ENCODE results near the gene GALNT14. TPM values are rescaled to one million over a fixed set of nuclear protein-coding genes. Genes with fewer than 3 reads are reported as not detected.
"Not testable (repeated sequence)": the region's sequence is repeated elsewhere in the genome, so short reads cannot be mapped to it uniquely, and the experiment has no call there.

The GALNT14 gene
- 1 to 10 TPM; 3.2 to 6.6 (median 4.7) TPM for total RNA-seq

GRCh38 chr2:31138037-31138962, at the start of gene GALNT14:
GALNT14 (minus strand) TSS chr2:31138440; CDS start chr2:31138086, 354 bp downstream.
- no peaks in the 10 kb centered on the region for H3K9me3 ChIP-seq
- WGBS, result 6% methylated on average over 15 of the region's 95 CpGs
- H3K27ac ChIP-seq, result no peak within 1 kb of the TSS
- no peaks in the 10 kb centered on the region for H3K36me3 ChIP-seq
- TF ChIP-seq EP300 (IDR thresholded peaks at IDR 0.05) (no peak), POLR2A (IDR thresholded peaks at IDR 0.05) (no peak), POLR2AphosphoS5 (IDR thresholded peaks at IDR 0.05) (no peak), CTCF (IDR thresholded peaks at IDR 0.05) (peak in 1 of 2 donors; percentile 37)
- peaks cover 21% of the 10 kb centered on the region for H3K4me1 ChIP-seq
- peak in 1 of 2 donors; percentile 83 for DNase-seq (ENCODE audit: low spot score in 2 of 2)
- H3K27me3 ChIP-seq, result peaks cover 47% of the 10 kb centered on the region
- peak within 1 kb of the TSS; percentile 55 for H3K4me3 ChIP-seq

DNA sequence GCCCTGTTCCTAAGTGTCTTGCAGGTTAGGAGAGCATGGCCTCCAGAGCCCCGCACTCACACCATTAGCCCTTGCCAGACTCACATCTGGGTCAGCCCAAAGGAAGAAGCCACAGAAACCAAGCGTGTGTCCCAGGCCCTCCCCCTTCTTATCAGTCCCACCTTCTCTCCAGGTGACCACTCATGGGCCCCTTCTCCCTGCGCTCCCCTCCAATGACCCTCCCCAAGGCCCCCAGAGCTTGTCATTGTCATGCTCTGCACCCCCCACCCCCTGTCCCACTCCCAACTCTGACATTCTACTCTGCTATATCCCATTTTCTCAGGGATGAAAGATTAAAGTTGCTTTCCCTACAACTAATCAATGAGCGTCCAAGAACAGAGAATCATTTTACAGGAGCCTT, 48.9 kb upstream of the GALNT14 start:
- no peak overlapping the region for H3K4me3 ChIP-seq
- H3K27ac ChIP-seq, result no peak overlapping the region
- WGBS, result 91% methylated on average over 4 of the region's 4 CpGs
- H3K27me3 ChIP-seq, result no peaks in the 10 kb centered on the region
- H3K9me3 ChIP-seq, result no peaks in the 10 kb centered on the region
- DNase-seq (ENCODE audit: low spot score in 2 of 2), result no peak
- TF ChIP-seq EP300 (IDR thresholded peaks at IDR 0.05) (no peak), CTCF (IDR thresholded peaks at IDR 0.05) (no peak), POLR2A (IDR thresholded peaks at IDR 0.05) (no peak), POLR2AphosphoS5 (IDR thresholded peaks at IDR 0.05) (no peak)
- no peaks in the 10 kb centered on the region for H3K36me3 ChIP-seq
- no peaks in the 10 kb centered on the region for H3K4me1 ChIP-seq

- H3K27me3 ChIP-seq; H3K36me3 ChIP-seq; DNase-seq (ENCODE audit: low spot score in 2 of 2); H3K4me1 ChIP-seq; H3K27ac ChIP-seq; H3K4me3 ChIP-seq; H3K9me3 ChIP-seq: not testable (repeated sequence)
- 80% methylated on average over 7 of the region's 7 CpGs for WGBS
Measured at GRCh38 chr2:31183973-31184372, 45.7 kb upstream of the GALNT14 start.

DNA sequence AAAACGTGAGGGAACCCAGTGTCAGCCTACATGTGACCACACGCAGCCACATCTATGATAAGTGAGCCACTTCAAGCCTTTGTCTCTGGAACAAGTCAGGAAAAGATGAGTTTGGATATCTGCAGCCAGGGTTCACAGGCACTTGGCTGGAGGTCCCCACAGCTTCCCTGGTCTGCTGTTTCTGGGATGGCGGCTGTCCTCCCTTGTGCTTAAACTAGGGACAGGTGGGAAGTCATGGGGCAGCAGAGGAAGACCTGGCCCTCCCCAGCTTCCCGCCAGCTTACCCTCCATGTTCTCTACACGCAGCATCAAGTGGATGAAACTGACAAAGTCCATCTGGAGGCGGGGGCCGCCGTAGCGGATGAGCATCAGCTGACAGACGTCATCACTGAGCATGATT, 38.5 kb upstream of the GALNT14 start:
- H3K9me3 ChIP-seq, result no peaks in the 10 kb centered on the region
- H3K4me3 ChIP-seq, result no peak overlapping the region
- WGBS, result 80% methylated on average over 10 of the region's 10 CpGs
- no peak for DNase-seq (ENCODE audit: low spot score in 2 of 2)
- no peak for TF ChIP-seq POLR2AphosphoS5 (IDR thresholded peaks at IDR 0.05)
- TF ChIP-seq EP300 (IDR thresholded peaks at IDR 0.05), result no peak
- no peak for TF ChIP-seq CTCF (IDR thresholded peaks at IDR 0.05)
- TF ChIP-seq POLR2A (IDR thresholded peaks at IDR 0.05), result no peak
- H3K4me1 ChIP-seq, result no peaks in the 10 kb centered on the region
- no peak overlapping the region for H3K27ac ChIP-seq
- no peaks in the 10 kb centered on the region for H3K36me3 ChIP-seq
- H3K27me3 ChIP-seq, result no peaks in the 10 kb centered on the region

- WGBS, result 96% methylated on average over 4 of the region's 4 CpGs
- TF ChIP-seq POLR2A (IDR thresholded peaks at IDR 0.05), result no peak
- no peak for TF ChIP-seq CTCF (IDR thresholded peaks at IDR 0.05)
- TF ChIP-seq POLR2AphosphoS5 (IDR thresholded peaks at IDR 0.05), result no peak
- no peak for TF ChIP-seq EP300 (IDR thresholded peaks at IDR 0.05)
- Histone ChIP-seq H3K27me3 (no peaks in the 10 kb centered on the region), H3K4me3 (no peak overlapping the region), H3K9me3 (no peaks in the 10 kb centered on the region), H3K4me1 (no peaks in the 10 kb centered on the region), H3K36me3 (no peaks in the 10 kb centered on the region), H3K27ac (no peak overlapping the region)
- DNase-seq (ENCODE audit: low spot score in 2 of 2), result no peak
Measured at GRCh38 chr2:31171142-31171541, 32.9 kb upstream of the GALNT14 start.

All from suprapubic skin (tissue), 4 donors.